ENCODE results near the gene CNTN1.

DNA sequence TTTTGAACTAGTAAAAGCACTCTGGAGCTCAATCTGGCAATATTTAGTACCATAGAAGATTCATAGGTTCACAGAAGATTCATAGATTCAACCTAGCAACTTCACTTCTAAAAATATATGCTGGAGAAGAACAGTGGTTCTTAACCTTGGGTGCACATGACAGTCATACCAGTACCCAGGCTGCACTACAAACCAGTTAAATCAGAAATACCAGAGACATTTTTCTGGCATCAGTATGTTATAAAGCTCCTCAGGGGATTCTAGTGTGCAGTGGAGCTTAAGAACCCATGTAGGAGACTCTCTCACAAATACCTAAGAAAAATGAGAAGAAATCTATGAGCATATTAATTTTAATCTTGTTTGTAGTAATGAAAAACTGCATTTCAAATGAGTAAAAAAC lies 46.6 kb downstream of the CNTN1 start:
- TF ChIP-seq EZH2 (IDR thresholded peaks at IDR 0.05; ENCODE audit: low read depth, low read length, severe bottlenecking), result no peak
- TF ChIP-seq KDM1A (IDR thresholded peaks at IDR 0.05; ENCODE audit: borderline replicate concordance, low read length), result no peak
- TF ChIP-seq, protein P1, sequence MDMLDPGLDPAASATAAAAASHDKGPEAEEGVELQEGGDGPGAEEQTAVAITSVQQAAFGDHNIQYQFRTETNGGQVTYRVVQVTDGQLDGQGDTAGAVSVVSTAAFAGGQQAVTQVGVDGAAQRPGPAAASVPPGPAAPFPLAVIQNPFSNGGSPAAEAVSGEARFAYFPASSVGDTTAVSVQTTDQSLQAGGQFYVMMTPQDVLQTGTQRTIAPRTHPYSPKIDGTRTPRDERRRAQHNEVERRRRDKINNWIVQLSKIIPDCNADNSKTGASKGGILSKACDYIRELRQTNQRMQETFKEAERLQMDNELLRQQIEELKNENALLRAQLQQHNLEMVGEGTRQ (IDR thresholded peaks at IDR 0.05; ENCODE audit: low read length), result no peak
- no peak for TF ChIP-seq POLR2AphosphoS5 (IDR thresholded peaks at IDR 0.05; ENCODE audit: low read depth, low read length)
- TF ChIP-seq, protein P2, sequence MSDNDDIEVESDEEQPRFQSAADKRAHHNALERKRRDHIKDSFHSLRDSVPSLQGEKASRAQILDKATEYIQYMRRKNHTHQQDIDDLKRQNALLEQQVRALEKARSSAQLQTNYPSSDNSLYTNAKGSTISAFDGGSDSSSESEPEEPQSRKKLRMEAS (IDR thresholded peaks at IDR 0.05), result no peak
- TF ChIP-seq CHD2 (IDR thresholded peaks at IDR 0.05; ENCODE audit: low read length), result no peak

Measured in H1 (cell line).